ENCODE results near the gene ADAMTS3. TPM values are rescaled to one million over a fixed set of nuclear protein-coding genes. Genes with fewer than 3 reads are reported as not detected.
"Not testable (repeated sequence)": the region's sequence is repeated elsewhere in the genome, so short reads cannot be mapped to it uniquely, and the experiment has no call there.

ADAMTS3 gene
- total RNA-seq, 2 donors from 2014 or later: 1.2 to 2.8 TPM

GRCh38 chr4:72546456-72546855, 22.6 kb downstream of the ADAMTS3 start:
- no peak for TF ChIP-seq CTCF (IDR thresholded peaks at IDR 0.05)

GRCh38 chr4:72540694-72541093, 28.3 kb downstream of the ADAMTS3 start:
- H3K36me3 ChIP-seq; H3K27ac ChIP-seq; H3K4me3 ChIP-seq; H3K27me3 ChIP-seq; H3K9me3 ChIP-seq; H3K4me1 ChIP-seq; DNase-seq (ENCODE audit: low spot score): not testable (repeated sequence)

More at GRCh38 chr4:72546456-72546855, 22.6 kb downstream of the ADAMTS3 start:
- no peaks in the 10 kb centered on the region for H3K27me3 ChIP-seq
- DNase-seq (ENCODE audit: low spot score): no peak
- no peaks in the 10 kb centered on the region for H3K9me3 ChIP-seq
- no peaks in the 10 kb centered on the region for H3K36me3 ChIP-seq
- H3K4me1 ChIP-seq: no peaks in the 10 kb centered on the region
- no peak overlapping the region for H3K4me3 ChIP-seq
- no peak overlapping the region for H3K27ac ChIP-seq

- no peak overlapping the region for H3K27ac ChIP-seq
Measured at GRCh38 chr4:72538006-72538405, 31.0 kb downstream of the ADAMTS3 start.

GRCh38 chr4:72536443-72536842, 32.6 kb downstream of the ADAMTS3 start:
- H3K27me3 ChIP-seq: no peaks in the 10 kb centered on the region
- no peak for TF ChIP-seq CTCF (IDR thresholded peaks at IDR 0.05)
- H3K4me3 ChIP-seq: no peak overlapping the region
- no peaks in the 10 kb centered on the region for H3K4me1 ChIP-seq
- no peak overlapping the region for H3K27ac ChIP-seq
- no peaks in the 10 kb centered on the region for H3K36me3 ChIP-seq
- DNase-seq (ENCODE audit: low spot score): no peak
- H3K9me3 ChIP-seq: peaks cover 0 to 5% of the 10 kb centered on the region in 2 donors

More at GRCh38 chr4:72538006-72538405, 31.0 kb downstream of the ADAMTS3 start:
- Histone ChIP-seq H3K4me1 (no peaks in the 10 kb centered on the region), H3K4me3 (no peak overlapping the region), H3K36me3 (no peaks in the 10 kb centered on the region), H3K27me3 (no peaks in the 10 kb centered on the region), H3K9me3 (peaks cover 0 to 5% of the 10 kb centered on the region in 2 donors)
- DNase-seq (ENCODE audit: low spot score): no peak
- no peak for TF ChIP-seq CTCF (IDR thresholded peaks at IDR 0.05)

GRCh38 chr4:72531768-72532290, 37.2 kb downstream of the ADAMTS3 start:
- DNase-seq (ENCODE audit: low spot score): no peak
- H3K36me3 ChIP-seq: no peaks in the 10 kb centered on the region
- peaks cover 0 to 2% of the 10 kb centered on the region in 2 donors for H3K4me1 ChIP-seq
- no peaks in the 10 kb centered on the region for H3K27me3 ChIP-seq
- H3K27ac ChIP-seq: no peak overlapping the region
- TF ChIP-seq CTCF (IDR thresholded peaks at IDR 0.05): no peak
- no peaks in the 10 kb centered on the region for H3K9me3 ChIP-seq
- H3K4me3 ChIP-seq: no peak overlapping the region

- Histone ChIP-seq H3K4me1 (peaks cover 0 to 2% of the 10 kb centered on the region in 2 donors), H3K27me3 (no peaks in the 10 kb centered on the region), H3K27ac (no peak overlapping the region), H3K9me3 (no peaks in the 10 kb centered on the region), H3K4me3 (no peak overlapping the region), H3K36me3 (no peaks in the 10 kb centered on the region)
- DNase-seq (ENCODE audit: low spot score): no peak
- TF ChIP-seq CTCF (IDR thresholded peaks at IDR 0.05): no peak
Measured at GRCh38 chr4:72531322-72531721, 37.7 kb downstream of the ADAMTS3 start.

Measured in right atrium auricular region (tissue), 2 donors.